Sigmoid colon (tissue), 7 donors: ENCODE data around the gene IDI2. TPM values are rescaled to one million over a fixed set of nuclear protein-coding genes. Genes with fewer than 3 reads are reported as not detected.
A peak's percentile ranks its signal among the peaks of the same experiment; 100 is the strongest.

Experiments used
- DNase-seq: peaks from one replicate; pipeline ENCODE4 v3.0.0-alpha.2; 2019
- H3K27ac ChIP-seq, 4 donors: fragments of 200-600 bp; sonication (generic); one replicate each; pipeline ENCODE4 v1.5.1; 2016 to 2019; ENCODE audit warnings: mild to moderate bottlenecking in 1 of 4
- H3K27me3 ChIP-seq, 3 donors: fragments of 200-600 bp; sonication (generic); one replicate each; pipeline ENCODE4 v1.5.1; 2019; ENCODE audit warnings: mild to moderate bottlenecking in 1 of 3
- H3K36me3 ChIP-seq, 4 donors: fragments of 200-600 bp; sonication (generic); one replicate each; pipeline ENCODE4 v1.5.1; 2016 to 2019
- H3K4me1 ChIP-seq, 4 donors: fragments of 200-600 bp; sonication (generic); one replicate each; pipeline ENCODE4 v1.5.1; 2017 to 2019
- H3K4me3 ChIP-seq, 4 donors: fragments of 200-600 bp; sonication (generic); one replicate each; pipeline ENCODE4 v1.5.1; 2017 to 2019; ENCODE audit warnings: mild to moderate bottlenecking in 2 of 4, moderate library complexity in 1 of 4
- H3K9me3 ChIP-seq, 4 donors: fragments of 200-600 bp in 3 of 4; sonication (generic) in 3 of 4; one replicate each; pipeline versions ENCODE4 v1.5.1 to v1.6.1; 2013 to 2019
- CTCF ChIP-seq, 4 experiments: fragments of 450-650 bp in 3 of 4; fragments of 200-600 bp in 1 of 4; IDR thresholded peaks; one replicate each; pipeline ENCODE4 v1.5.1; 2016 to 2019; ENCODE audit warnings: antibody characterized with exemption in 4 of 4, mild to moderate bottlenecking in 3 of 4, moderate library complexity in 2 of 4
- EP300 ChIP-seq, 4 donors: sonication (generic); formaldehyde crosslinking; IDR thresholded peaks; one replicate each; pipeline ENCODE4 v1.6.1; 2017; ENCODE audit warnings: antibody characterized with exemption in 4 of 4
- POLR2A ChIP-seq, 2 donors: fragments of 450-650 bp; IDR thresholded peaks; one replicate each; pipeline ENCODE4 v1.6.1; 2016; ENCODE audit warnings: antibody characterized with exemption in 2 of 2, mild to moderate bottlenecking in 2 of 2, moderate library complexity in 2 of 2
- POLR2AphosphoS5 ChIP-seq, 4 donors: sonication (generic); formaldehyde crosslinking; IDR thresholded peaks; one replicate each; pipeline ENCODE4 v1.6.1; 2017; ENCODE audit warnings: antibody characterized with exemption in 4 of 4
- WGBS, 2 donors: extraction: QIAGEN DNeasy Blood & Tissue Kit; methylation state at CpG; one replicate each; pipeline ENCODE4 v1.1.7; 2013; 5-methylcytosine and 5-hydroxymethylcytosine counted together
- intact Hi-C: fragments of 100-400 bp; cut with DNase I; formaldehyde crosslinking; loops from one replicate; pipeline ENCODE4 v1.15.1; 2023
- polyA plus RNA-seq, 3 donors: library from polyadenylated mRNA; stranded (reverse); fragments of 200-250 nt; gene quantifications; one replicate each; pipeline ENCODE4 v1.2.3, GENCODE V29; 2013
- total RNA-seq, 4 donors: library from RNA; depleted of rRNA; stranded (reverse); fragments of >200 nt; gene quantifications; one replicate each; pipeline ENCODE4 v1.1.0, GENCODE V29; 2016
- donor health status: healthy with polysubstance abuse.
- donor health status: Bipolar disorder and iron deficiency.
- donor health status: healthy.

Gene IDI2
- total and polyA plus RNA-seq, 7 donors = not detected

- no peak for DNase-seq
- Histone ChIP-seq H3K9me3 (no peaks in the 10 kb centered on the region), H3K27ac (peak overlapping the region in 1 of 4 donors; percentile 56), H3K27me3 (no peaks in the 10 kb centered on the region), H3K4me1 (peaks cover 0 to 24% (median 15%) of the 10 kb centered on the region in 4 donors), H3K4me3 (no peak overlapping the region), H3K36me3 (peaks cover 0 to 39% (median 4%) of the 10 kb centered on the region in 4 donors)
- intact Hi-C loops = loop anchor here (5.0 kb wide), 1 partner anchor 58 kb away; the partner anchor contains the start of gene GTPBP4
- TF ChIP-seq POLR2A (IDR thresholded peaks at IDR 0.05) (no peak), POLR2AphosphoS5 (IDR thresholded peaks at IDR 0.05) (no peak), EP300 (IDR thresholded peaks at IDR 0.05) (no peak), CTCF (IDR thresholded peaks at IDR 0.05) (no peak)
- WGBS, 2 donors = 82 to 83% methylated on average over 4 of the region's 4 CpGs
Measured at GRCh38 chr10:1044964-1045363, 19.3 kb upstream of the IDI2 start.

- H3K4me3 ChIP-seq = no peak overlapping the region
- WGBS, 2 donors = 66 to 84% methylated on average over 4 of the region's 4 CpGs
- peaks cover 0 to 47% (median 4%) of the 10 kb centered on the region in 4 donors for H3K36me3 ChIP-seq
- intact Hi-C loops = no loop called here
- no peaks in the 10 kb centered on the region for H3K27me3 ChIP-seq
- no peaks in the 10 kb centered on the region for H3K9me3 ChIP-seq
- H3K4me1 ChIP-seq = peaks cover 0 to 19% (median 12%) of the 10 kb centered on the region in 4 donors
- TF ChIP-seq EP300 (IDR thresholded peaks at IDR 0.05) = no peak
- no peak for TF ChIP-seq POLR2A (IDR thresholded peaks at IDR 0.05)
- no peak for TF ChIP-seq CTCF (IDR thresholded peaks at IDR 0.05)
- TF ChIP-seq POLR2AphosphoS5 (IDR thresholded peaks at IDR 0.05) = no peak
- no peak for DNase-seq
- H3K27ac ChIP-seq = peak overlapping the region; percentile 51 to 56 (median 55)
Measured at GRCh38 chr10:1044146-1044545, 18.5 kb upstream of the IDI2 start.

- Histone ChIP-seq H3K36me3 (peaks cover 0 to 48% (median 4%) of the 10 kb centered on the region in 4 donors), H3K27ac (peak overlapping the region; percentile 51 to 56 (median 55))
Measured at GRCh38 chr10:1043532-1043995, 17.9 kb upstream of the IDI2 start.

GRCh38 chr10:1041514-1041913 is 15.9 kb upstream of the IDI2 start:
- intact Hi-C loops = no loop called here
- Histone ChIP-seq H3K36me3 (peaks cover 0 to 61% (median 4%) of the 10 kb centered on the region in 4 donors), H3K9me3 (no peaks in the 10 kb centered on the region), H3K27me3 (no peaks in the 10 kb centered on the region), H3K4me1 (peaks cover 0 to 12% (median 4%) of the 10 kb centered on the region in 4 donors), H3K4me3 (no peak overlapping the region), H3K27ac (no peak overlapping the region)
- no peak for TF ChIP-seq POLR2A (IDR thresholded peaks at IDR 0.05)
- TF ChIP-seq CTCF (IDR thresholded peaks at IDR 0.05) = no peak
- no peak for TF ChIP-seq POLR2AphosphoS5 (IDR thresholded peaks at IDR 0.05)
- TF ChIP-seq EP300 (IDR thresholded peaks at IDR 0.05) = no peak
- WGBS, 2 donors = 94 to 96% methylated on average over 9 of the region's 9 CpGs
- no peak for DNase-seq

More at GRCh38 chr10:1043532-1043995, 17.9 kb upstream of the IDI2 start:
- no peaks in the 10 kb centered on the region for H3K9me3 ChIP-seq
- H3K4me1 ChIP-seq = peaks cover 0 to 19% (median 12%) of the 10 kb centered on the region in 4 donors
- no peak for DNase-seq
- H3K27me3 ChIP-seq = no peaks in the 10 kb centered on the region
- WGBS, 2 donors = 50 to 84% methylated on average over 12 of the region's 12 CpGs
- TF ChIP-seq EP300 (IDR thresholded peaks at IDR 0.05) (peak in 1 of 4 donors; percentile 42), POLR2AphosphoS5 (IDR thresholded peaks at IDR 0.05) (peak in 2 of 4 donors; percentile 57 to 67), POLR2A (IDR thresholded peaks at IDR 0.05) (peak in 1 of 2 donors; percentile 20), CTCF (IDR thresholded peaks at IDR 0.05) (no peak)
- intact Hi-C loops = no loop called here
- H3K4me3 ChIP-seq = no peak overlapping the region
